Ramos (cell line): Measurements from ENCODE around the gene HOXD11.

Source experiments
- in situ Hi-C: fragments of 300-500 bp; cut with MboI; formaldehyde crosslinking; loops from one replicate; pipeline ENCODE4 v1.14.3; 2022; ENCODE audit warnings: low sequenced_read_pairs; ENCODE audit not compliant: unreplicated experiment

Gene HOXD11

GRCh38 chr2:176080540-176081375, 26.3 kb upstream of the HOXD11 start:
- in situ Hi-C loops, result no loop called here

GRCh38 chr2:176081376-176081836, 25.7 kb upstream of the HOXD11 start:
- in situ Hi-C loops, result no loop called here

- in situ Hi-C loops, result no loop called here
Observed at GRCh38 chr2:176081837-176082524, 25.1 kb upstream of the HOXD11 start.

GRCh38 chr2:176082525-176082823, 24.6 kb upstream of the HOXD11 start:
- in situ Hi-C loops, result no loop called here

GRCh38 chr2:176082824-176083751, 24.0 kb upstream of the HOXD11 start:
- in situ Hi-C loops, result no loop called here

- in situ Hi-C loops, result no loop called here
Observed at GRCh38 chr2:176083796-176084261, 23.3 kb upstream of the HOXD11 start, which contains the start of gene EVX2. Gene EVX2 (minus strand): TSS chr2:176083962. CDS start chr2:176083776, 186 bp downstream.

- in situ Hi-C loops, result no loop called here
Observed at GRCh38 chr2:176084611-176085119, 22.4 kb upstream of the HOXD11 start.

GRCh38 chr2:176085120-176085788, 21.8 kb upstream of the HOXD11 start:
- in situ Hi-C loops, result no loop called here

- in situ Hi-C loops, result no loop called here
Observed at GRCh38 chr2:176085861-176086771, 21.0 kb upstream of the HOXD11 start.

- in situ Hi-C loops, result no loop called here
Observed at GRCh38 chr2:176087330-176088047, 19.6 kb upstream of the HOXD11 start.

GRCh38 chr2:176088048-176088936, 18.8 kb upstream of the HOXD11 start:
- in situ Hi-C loops, result no loop called here

GRCh38 chr2:176088937-176089842, 17.9 kb upstream of the HOXD11 start:
- in situ Hi-C loops, result no loop called here

- in situ Hi-C loops, result loop anchor here (10.0 kb wide), 1 partner anchor 405 kb away; no protein-coding TSS in a partner anchor
Observed at GRCh38 chr2:176089843-176090395, 17.2 kb upstream of the HOXD11 start.

GRCh38 chr2:176090862-176091261, 16.2 kb upstream of the HOXD11 start:
- in situ Hi-C loops, result loop anchor here (10.0 kb wide), 1 partner anchor 406 kb away; no protein-coding TSS in a partner anchor
